Fibroblast of pulmonary artery (primary cell): ENCODE results near the gene NBAS.
A peak's percentile ranks its signal among the peaks of the same experiment; 100 is the strongest.

Experiments
- DNase-seq: peaks from one replicate; pipeline ENCODE4 v3.0.0-alpha.2; 2010; ENCODE audit warnings: low read depth
- H3K4me3 ChIP-seq: replicated peaks from 2 replicates; pipeline ENCODE4 v1.5.1; 2011; ENCODE audit warnings: low read depth, mild to moderate bottlenecking, control low read depth, low read length, moderate library complexity
- TF ChIP-seq, protein P1 (sequence below): IDR thresholded peaks from 2 replicates; pipeline ENCODE4 v1.5.1; 2011; ENCODE audit warnings: mild to moderate bottlenecking, control low read depth, low read length, inconsistent platforms; ENCODE audit errors: missing control alignments

The NBAS gene

GRCh38 chr2:15367715-15368114, 193.4 kb downstream of the NBAS start:
- TF ChIP-seq, protein P1, sequence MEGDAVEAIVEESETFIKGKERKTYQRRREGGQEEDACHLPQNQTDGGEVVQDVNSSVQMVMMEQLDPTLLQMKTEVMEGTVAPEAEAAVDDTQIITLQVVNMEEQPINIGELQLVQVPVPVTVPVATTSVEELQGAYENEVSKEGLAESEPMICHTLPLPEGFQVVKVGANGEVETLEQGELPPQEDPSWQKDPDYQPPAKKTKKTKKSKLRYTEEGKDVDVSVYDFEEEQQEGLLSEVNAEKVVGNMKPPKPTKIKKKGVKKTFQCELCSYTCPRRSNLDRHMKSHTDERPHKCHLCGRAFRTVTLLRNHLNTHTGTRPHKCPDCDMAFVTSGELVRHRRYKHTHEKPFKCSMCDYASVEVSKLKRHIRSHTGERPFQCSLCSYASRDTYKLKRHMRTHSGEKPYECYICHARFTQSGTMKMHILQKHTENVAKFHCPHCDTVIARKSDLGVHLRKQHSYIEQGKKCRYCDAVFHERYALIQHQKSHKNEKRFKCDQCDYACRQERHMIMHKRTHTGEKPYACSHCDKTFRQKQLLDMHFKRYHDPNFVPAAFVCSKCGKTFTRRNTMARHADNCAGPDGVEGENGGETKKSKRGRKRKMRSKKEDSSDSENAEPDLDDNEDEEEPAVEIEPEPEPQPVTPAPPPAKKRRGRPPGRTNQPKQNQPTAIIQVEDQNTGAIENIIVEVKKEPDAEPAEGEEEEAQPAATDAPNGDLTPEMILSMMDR: no peak
- DNase-seq: no peak
- H3K4me3 ChIP-seq: no peak overlapping the region

DNA sequence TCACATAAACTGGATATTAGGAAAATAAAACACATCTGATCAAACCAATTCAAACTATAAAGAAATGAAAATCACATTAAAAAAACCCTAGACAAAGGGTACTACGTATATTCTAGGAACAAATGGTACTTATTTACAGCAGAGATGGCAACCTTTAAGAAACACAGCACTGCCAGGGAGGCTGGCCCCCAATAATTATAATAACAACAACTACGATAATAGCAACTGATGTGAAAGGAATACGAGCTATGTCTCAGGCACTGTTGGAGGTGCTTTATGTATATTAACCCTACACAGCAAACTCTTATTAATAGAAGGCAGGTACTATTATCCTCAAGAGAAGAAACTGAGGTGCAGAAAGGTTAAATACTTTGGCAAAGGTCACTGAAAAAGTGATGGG, 193.9 kb downstream of the NBAS start:
- DNase-seq: no peak
- H3K4me3 ChIP-seq: no peak overlapping the region
- TF ChIP-seq, protein P1: no peak

DNA sequence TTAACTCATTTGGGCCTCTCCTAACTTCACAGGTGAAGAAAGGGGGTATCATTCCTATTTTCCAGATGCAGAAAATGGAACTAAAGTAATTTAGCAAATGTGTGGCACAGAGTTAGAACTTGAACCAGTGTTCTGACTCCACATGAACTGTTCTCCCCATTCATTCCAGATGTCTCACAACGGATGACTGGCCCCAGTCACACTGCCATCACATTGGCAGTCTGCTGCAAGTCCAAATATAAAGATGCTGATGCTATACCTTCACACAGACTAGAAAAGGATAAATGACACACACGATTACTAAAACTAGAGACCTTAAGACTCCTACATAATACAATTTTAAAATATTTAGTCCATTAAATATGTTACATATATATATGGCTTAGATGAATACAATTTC, 195.7 kb downstream of the NBAS start:
- DNase-seq: no peak
- TF ChIP-seq, protein P1: no peak
- no peak overlapping the region for H3K4me3 ChIP-seq

- TF ChIP-seq, protein P1: no peak
- no peak overlapping the region for H3K4me3 ChIP-seq
- no peak for DNase-seq
These were observed 196.6 kb downstream of the NBAS start for GRCh38 chr2:15364561-15364960.

GRCh38 chr2:15363734-15364133, 197.4 kb downstream of the NBAS start:
- TF ChIP-seq, protein P1: no peak
- no peak for DNase-seq

GRCh38 chr2:15363142-15363541, 198.0 kb downstream of the NBAS start:
- H3K4me3 ChIP-seq: no peak overlapping the region
- DNase-seq: peak; percentile 41
- TF ChIP-seq, protein P1: no peak

More at GRCh38 chr2:15363734-15364133, 197.4 kb downstream of the NBAS start:
- no peak overlapping the region for H3K4me3 ChIP-seq

GRCh38 chr2:15359716-15360531, 201.2 kb downstream of the NBAS start:
- DNase-seq: peak; percentile 78

More at GRCh38 chr2:15359716-15360531, 201.2 kb downstream of the NBAS start:
- H3K4me3 ChIP-seq: no peak overlapping the region
- TF ChIP-seq, protein P1: no peak
